Omental fat pad (tissue), 4 donors: Measurements from ENCODE around the gene ATP8B1. TPM values are rescaled to one million over a fixed set of nuclear protein-coding genes. Genes with fewer than 3 reads are reported as not detected.
"Not testable (repeated sequence)": the region's sequence is repeated elsewhere in the genome, so short reads cannot be mapped to it uniquely, and the experiment has no call there.

Experiments
- ATAC-seq: fragments of 150-250 bp; one replicate; pipeline ENCODE4 v1.9.1; 2016; ENCODE audit warnings: mild to moderate bottlenecking, moderate library complexity; ENCODE audit not compliant: low FRiP score
- DNase-seq: peaks from one replicate; pipeline ENCODE4 v3.0.0-alpha.2; 2019; ENCODE audit warnings: low spot score
- CTCF ChIP-seq, 3 donors: fragments of 450-650 bp; IDR thresholded peaks; one replicate each; pipeline ENCODE4 v1.5.1; 2016 to 2017; ENCODE audit warnings: antibody characterized with exemption in 3 of 3, mild to moderate bottlenecking in 3 of 3, moderate library complexity in 2 of 3
- total RNA-seq, 4 donors: library from RNA; depleted of rRNA; stranded (reverse); fragments of >200 nt; gene quantifications; one replicate each; pipeline ENCODE4 v1.1.0, GENCODE V29; 2016

Gene ATP8B1
- total RNA-seq, 4 donors from 2014 or later, result 6.3 to 21.8 (median 7.9) TPM

GRCh38 chr18:57743008-57743407, 60.1 kb downstream of the ATP8B1 start:
- no peak for ATAC-seq
- DNase-seq, result no peak
- no peak for TF ChIP-seq CTCF (IDR thresholded peaks at IDR 0.05)

- no peak for ATAC-seq
- TF ChIP-seq CTCF (IDR thresholded peaks at IDR 0.05), result no peak
- no peak for DNase-seq
Observed at GRCh38 chr18:57741273-57741672, 61.8 kb downstream of the ATP8B1 start.

GRCh38 chr18:57738078-57738477, 65.0 kb downstream of the ATP8B1 start:
- ATAC-seq (peak; percentile 30), DNase-seq (no peak)
- no peak for TF ChIP-seq CTCF (IDR thresholded peaks at IDR 0.05)

GRCh38 chr18:57737400-57738060, 65.6 kb downstream of the ATP8B1 start:
- TF ChIP-seq CTCF (IDR thresholded peaks at IDR 0.05), result no peak
- ATAC-seq (peak; percentile 100), DNase-seq (peak; percentile 55)

- not testable (repeated sequence) for DNase-seq, ATAC-seq
Observed at GRCh38 chr18:57735042-57735441, 68.1 kb downstream of the ATP8B1 start.

GRCh38 chr18:57733861-57734260, 69.3 kb downstream of the ATP8B1 start:
- TF ChIP-seq CTCF (IDR thresholded peaks at IDR 0.05), result no peak
- no peak for ATAC-seq
- DNase-seq, result no peak

GRCh38 chr18:57730146-57730545, 73.0 kb downstream of the ATP8B1 start:
- no peak for TF ChIP-seq CTCF (IDR thresholded peaks at IDR 0.05)
- ATAC-seq, result no peak

More at GRCh38 chr18:57730146-57730545, 73.0 kb downstream of the ATP8B1 start:
- no peak for DNase-seq
